Embryonic facial prominence (tissue), 1 donor: Measurements from ENCODE around the gene RBM34.
"Not testable (repeated sequence)": the region's sequence is repeated elsewhere in the genome, so short reads cannot be mapped to it uniquely, and the experiment has no call there.

Experiments used
- DNase-seq: peaks from one replicate; pipeline ENCODE4 v3.0.0-alpha.2; 2016; ENCODE audit errors: extremely low spot score

Gene RBM34

GRCh38 chr1:235160957-235161684 lies at the start of gene RBM34:
Gene RBM34 (minus strand): TSS chr1:235161250. CDS start chr1:235161226, 24 bp downstream.
- peak; percentile 86 for DNase-seq

GRCh38 chr1:235207209-235207565 lies 46.1 kb upstream of the RBM34 start:
- DNase-seq, result no peak

- DNase-seq, result no peak
These were observed 45.6 kb upstream of the RBM34 start for GRCh38 chr1:235206533-235207208.

GRCh38 chr1:235205687-235206086 lies 44.6 kb upstream of the RBM34 start:
- no peak for DNase-seq

GRCh38 chr1:235203428-235203827 lies 42.4 kb upstream of the RBM34 start:
- DNase-seq, result no peak

GRCh38 chr1:235202447-235202846 lies 41.4 kb upstream of the RBM34 start:
- not testable (repeated sequence) for DNase-seq

GRCh38 chr1:235199441-235199840 lies 38.4 kb upstream of the RBM34 start:
- DNase-seq, result no peak

GRCh38 chr1:235190431-235190830 lies 29.4 kb upstream of the RBM34 start:
- no peak for DNase-seq

- no peak for DNase-seq
These were observed 26.3 kb upstream of the RBM34 start for GRCh38 chr1:235187316-235187715.

GRCh38 chr1:235181561-235182245 lies 20.7 kb upstream of the RBM34 start:
- no peak for DNase-seq

GRCh38 chr1:235180916-235181460 lies 19.9 kb upstream of the RBM34 start:
- no peak for DNase-seq

- no peak for DNase-seq
These were observed 15.4 kb upstream of the RBM34 start for GRCh38 chr1:235176486-235176885.

- DNase-seq, result no peak
These were observed 8.9 kb upstream of the RBM34 start for GRCh38 chr1:235169986-235170385.

- no peak for DNase-seq
These were observed 7.3 kb upstream of the RBM34 start for GRCh38 chr1:235168375-235168774.

GRCh38 chr1:235161685-235162327 lies 756 bp upstream of the RBM34 start:
- no peak for DNase-seq

GRCh38 chr1:235160383-235160956 lies 580 bp downstream of the RBM34 start:
- DNase-seq, result no peak

- DNase-seq, result not testable (repeated sequence)
These were observed 1.1 kb downstream of the RBM34 start for GRCh38 chr1:235159930-235160329.

- DNase-seq, result not testable (repeated sequence)
These were observed 1.8 kb downstream of the RBM34 start for GRCh38 chr1:235159284-235159683.

- no peak for DNase-seq
These were observed 2.4 kb downstream of the RBM34 start for GRCh38 chr1:235158680-235159079.

- DNase-seq, result no peak
These were observed 3.9 kb downstream of the RBM34 start for GRCh38 chr1:235157150-235157549.

- DNase-seq, result no peak
These were observed 4.3 kb downstream of the RBM34 start for GRCh38 chr1:235156740-235157139.

GRCh38 chr1:235156265-235156664 lies 4.8 kb downstream of the RBM34 start:
- no peak for DNase-seq
